GM18907 (cell line): ENCODE results near the gene GEMIN5.

Experiments
- ATAC-seq: cut with Tn5 transposase; IDR thresholded peaks from one replicate; pipeline ENCODE4 v1.9.1; 2021; ENCODE audit warnings: mild to moderate bottlenecking, moderate library complexity; ENCODE audit not compliant: unreplicated experiment

Gene GEMIN5

DNA sequence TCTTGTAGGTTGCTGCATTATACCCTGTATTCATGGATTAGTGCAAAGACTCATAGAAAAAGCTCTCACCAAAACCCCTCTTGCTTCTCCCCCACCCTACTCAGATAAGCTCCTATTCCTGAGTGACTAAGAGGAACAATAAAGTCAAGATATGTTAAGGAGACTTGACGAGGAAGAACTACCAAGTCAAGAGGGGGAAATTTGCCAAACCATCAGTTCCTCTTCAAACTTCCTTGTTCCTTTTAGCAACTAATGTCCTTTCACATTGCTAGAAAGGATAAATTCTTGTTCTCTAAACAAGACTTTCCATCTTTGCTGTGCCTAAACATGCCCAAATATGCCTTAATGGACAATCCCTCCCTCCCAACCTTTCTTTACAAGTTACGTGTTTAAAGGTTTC, 52.6 kb downstream of the GEMIN5 start:
- ATAC-seq: no peak

DNA sequence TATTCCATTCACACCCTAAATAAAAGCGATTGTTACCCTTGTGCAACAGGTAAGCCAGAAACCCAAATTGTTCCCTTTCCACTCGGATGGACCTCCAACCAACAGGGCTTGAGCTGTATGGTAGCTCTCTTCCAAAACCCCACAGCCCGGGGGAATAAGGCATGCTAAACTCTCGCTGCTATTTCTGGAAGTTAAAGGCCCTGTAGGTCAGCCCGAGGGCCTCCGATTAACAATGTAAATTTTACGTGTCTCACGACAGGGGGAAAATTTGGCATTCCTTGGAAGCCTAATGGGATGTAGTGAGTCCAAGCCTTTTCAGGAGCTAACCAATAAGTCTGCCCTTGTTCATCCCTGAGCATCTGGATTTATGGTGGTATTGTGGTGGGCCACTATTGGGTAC, 53.6 kb downstream of the GEMIN5 start:
- ATAC-seq: no peak

GRCh38 chr5:154881986-154882385, 56.0 kb downstream of the GEMIN5 start:
- ATAC-seq: no peak

- no peak for ATAC-seq
These were observed 59.2 kb downstream of the GEMIN5 start for GRCh38 chr5:154878642-154879335.

- ATAC-seq: no peak
These were observed 64.2 kb downstream of the GEMIN5 start for GRCh38 chr5:154873791-154874331.

- no peak for ATAC-seq
These were observed 66.3 kb downstream of the GEMIN5 start for GRCh38 chr5:154871734-154872133.

DNA sequence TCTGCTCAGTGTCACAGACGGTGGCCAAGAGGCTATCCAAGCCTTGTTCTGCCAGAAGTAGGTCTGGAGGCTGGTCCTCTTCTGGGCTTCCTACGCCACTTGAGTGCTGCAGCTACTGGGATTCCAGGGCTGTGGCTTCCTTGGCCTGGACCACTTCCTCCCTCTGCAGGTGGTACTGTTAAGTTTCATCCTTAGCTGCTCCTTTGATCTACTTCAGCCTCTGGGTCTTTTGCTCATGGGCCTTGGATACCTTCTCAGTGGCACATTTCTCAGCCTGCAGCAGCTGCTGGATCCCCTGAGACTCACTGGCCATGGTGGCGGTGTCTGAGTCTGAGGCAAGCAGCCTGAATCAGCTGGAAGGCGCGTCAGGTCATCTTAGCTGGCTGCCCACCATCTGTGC, 69.3 kb downstream of the GEMIN5 start:
- no peak for ATAC-seq

- ATAC-seq: no peak
These were observed 71.2 kb downstream of the GEMIN5 start for GRCh38 chr5:154866841-154867240.

- no peak for ATAC-seq
These were observed 72.4 kb downstream of the GEMIN5 start for GRCh38 chr5:154865466-154866184.

DNA sequence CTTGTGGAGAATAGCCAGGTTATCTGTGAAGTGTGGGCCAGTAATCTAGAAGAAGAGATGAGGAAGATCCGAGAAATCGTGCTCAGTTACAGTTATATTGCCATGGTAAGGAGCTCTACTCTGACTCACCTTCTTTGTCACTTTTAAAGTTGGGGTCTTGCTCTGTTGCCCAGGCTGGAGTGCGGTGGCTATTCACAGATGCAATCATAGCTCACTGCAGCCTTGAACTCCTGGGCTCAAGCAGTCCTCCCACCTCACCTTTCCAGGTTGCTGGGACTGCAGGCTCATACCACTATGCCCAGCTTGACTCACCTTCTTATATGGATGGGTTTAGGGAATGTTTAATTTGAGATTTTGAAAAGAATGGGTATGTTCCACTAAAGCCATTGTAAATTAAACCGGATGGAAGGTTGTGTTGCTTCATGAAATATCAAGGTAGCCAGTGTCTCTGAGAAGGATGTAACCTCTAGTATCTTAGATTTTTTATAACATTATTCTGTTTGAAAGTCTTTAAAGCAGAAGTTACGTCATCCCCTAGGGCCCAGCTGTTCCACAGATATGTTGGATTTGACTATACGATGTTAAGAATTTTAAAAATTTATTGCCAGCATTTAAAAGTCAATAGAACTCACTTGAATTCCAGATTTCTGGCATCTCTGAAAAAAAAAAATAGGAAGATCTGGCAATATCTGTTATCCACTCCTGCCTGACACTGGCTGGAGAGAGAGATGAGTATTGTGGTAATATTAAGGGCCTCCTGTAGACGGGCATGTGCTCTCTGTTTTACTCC, 74.5 kb downstream of the GEMIN5 start:
- ATAC-seq: no peak

DNA sequence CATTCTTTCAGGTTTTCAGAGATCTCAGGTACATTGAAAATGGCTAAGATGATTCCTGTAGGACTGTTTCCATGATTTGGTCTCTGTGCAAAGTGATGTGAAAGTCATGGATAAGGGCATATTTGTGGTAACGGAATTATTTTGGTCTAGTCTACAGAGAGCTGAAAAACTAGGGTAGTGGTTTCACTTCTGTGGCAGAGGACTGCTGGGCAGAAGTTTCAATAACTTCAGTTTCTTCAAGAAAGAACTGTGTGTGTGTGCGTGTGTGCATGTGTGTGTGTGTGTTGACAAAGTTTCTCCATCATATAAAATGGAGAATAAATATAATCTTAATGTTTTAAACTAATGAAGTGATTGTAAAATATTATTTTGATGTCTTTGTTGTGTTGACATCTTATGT, 75.2 kb downstream of the GEMIN5 start:
- ATAC-seq: no peak

- no peak for ATAC-seq
These were observed 76.1 kb downstream of the GEMIN5 start for GRCh38 chr5:154861946-154862345.

DNA sequence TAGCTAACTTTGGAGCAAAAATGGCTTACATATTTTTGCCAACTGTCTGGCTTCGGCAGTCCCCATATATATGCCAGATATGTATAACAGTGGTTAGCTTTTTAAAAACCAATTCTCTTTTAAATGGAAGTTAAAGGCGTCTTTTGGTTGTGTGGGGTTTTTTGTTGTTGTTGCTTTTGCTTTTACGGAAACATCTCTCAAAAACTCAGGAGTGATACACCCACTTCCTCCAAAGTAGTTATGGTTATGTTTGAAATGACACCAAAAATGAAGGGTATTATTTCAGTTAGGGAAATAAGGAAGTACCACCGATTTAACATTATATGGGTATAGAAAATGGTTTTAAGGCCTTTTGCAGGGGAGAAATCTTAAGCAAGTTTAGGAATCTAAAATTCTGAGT, 77.2 kb downstream of the GEMIN5 start:
- no peak for ATAC-seq

DNA sequence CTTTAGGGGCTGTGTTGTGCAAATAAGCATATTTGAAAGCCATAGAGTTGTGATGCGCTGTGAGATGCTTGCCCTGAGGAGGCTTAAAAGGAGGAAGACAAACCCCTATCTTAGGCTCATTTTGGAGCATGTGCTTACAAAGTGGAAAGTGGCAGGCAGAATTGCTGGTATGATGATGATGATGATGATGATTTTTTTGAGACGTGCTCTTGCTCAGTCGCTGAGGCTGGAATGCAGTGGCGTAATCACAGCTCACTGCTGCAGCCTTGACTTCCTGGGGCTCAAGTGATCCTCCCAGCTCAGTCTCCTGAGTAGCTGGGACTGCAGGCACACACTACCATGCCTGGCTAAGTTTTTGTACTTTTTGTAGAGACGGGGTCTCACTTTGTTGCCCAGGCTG, 77.9 kb downstream of the GEMIN5 start:
- no peak for ATAC-seq

- ATAC-seq: no peak
These were observed 78.8 kb downstream of the GEMIN5 start for GRCh38 chr5:154858972-154859871.

GRCh38 chr5:154858297-154858971, 79.6 kb downstream of the GEMIN5 start, which contains the start of gene CNOT8:
CNOT8 (plus strand) TSS chr5:154858627; CDS start chr5:154863279, 4,652 bp downstream.
- peak; percentile 84 for ATAC-seq

- ATAC-seq: peak; percentile 74
These were observed 80.3 kb downstream of the GEMIN5 start for GRCh38 chr5:154857530-154858296.

DNA sequence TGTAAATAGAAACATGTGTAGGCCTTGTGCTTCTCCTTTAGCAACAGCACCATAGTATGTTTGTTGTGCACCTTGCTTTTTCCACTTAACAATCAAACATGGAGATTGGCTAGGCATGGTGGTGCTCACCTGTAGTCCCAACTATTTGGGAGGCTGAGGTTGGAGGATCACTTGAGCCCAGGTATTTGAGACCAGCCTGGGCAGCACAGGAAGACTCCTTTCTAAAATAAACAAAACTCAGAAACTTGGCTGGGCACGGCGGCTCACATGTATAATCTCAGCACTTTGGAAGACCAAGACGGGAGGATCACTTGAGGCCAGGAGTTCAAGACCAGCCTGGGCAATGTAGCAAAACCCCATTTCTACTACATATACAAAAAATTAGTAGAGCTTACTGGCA, 86.7 kb downstream of the GEMIN5 start:
- ATAC-seq: no peak
